Gastrocnemius medialis (tissue), 4 donors: ENCODE measurements around the gene MKNK2. TPM values are rescaled to one million over a fixed set of nuclear protein-coding genes. Genes with fewer than 3 reads are reported as not detected.

Source experiments
- ATAC-seq, 2 donors: fragments of 150-250 bp; one replicate each; pipeline ENCODE4 v1.9.1; 2016
- DNase-seq, 2 donors: peaks; one replicate each; pipeline ENCODE4 v3.0.0-alpha.2; 2019
- H3K27ac ChIP-seq, 4 donors: fragments of 200-600 bp; sonication (generic); 1 replicate in 1 of 4; 2 replicates in 3 of 4; pipeline ENCODE4 v1.5.1; 2016 to 2018; ENCODE audit warnings: mild to moderate bottlenecking in 2 of 4, moderate library complexity in 1 of 4
- H3K27me3 ChIP-seq, 3 donors: fragments of 200-600 bp; sonication (generic) in 2 of 3; 1 replicate in 1 of 3; 2 replicates in 2 of 3; pipeline versions ENCODE4 v1.5.1 to v1.6.0; 2016 to 2019; ENCODE audit warnings: mild to moderate bottlenecking in 1 of 3, moderate library complexity in 1 of 3
- H3K36me3 ChIP-seq, 2 donors: fragments of 200-600 bp; sonication (generic) in 1 of 2; one replicate each; pipeline ENCODE4 v1.5.1; 2017 to 2018
- H3K4me1 ChIP-seq, 2 donors: fragments of 200-600 bp; sonication (generic) in 1 of 2; one replicate each; pipeline ENCODE4 v1.5.1; 2016 to 2017; ENCODE audit warnings: mild to moderate bottlenecking in 2 of 2
- H3K4me3 ChIP-seq, 4 donors: fragments of 200-600 bp; sonication (generic) in 3 of 4; 1 replicate in 1 of 4; 2 replicates in 3 of 4; pipeline ENCODE4 v1.5.1; 2016 to 2019; ENCODE audit warnings: mild to moderate bottlenecking in 2 of 4
- H3K9me3 ChIP-seq, 3 donors: fragments of 200-600 bp; sonication (generic) in 2 of 3; 1 replicate in 1 of 3; 2 replicates in 2 of 3; pipeline ENCODE4 v1.5.1; 2016 to 2019
- POLR2A ChIP-seq, 2 donors: fragments of 450-650 bp; IDR thresholded peaks; one replicate each; pipeline ENCODE4 v1.6.1; 2017; ENCODE audit warnings: antibody characterized with exemption in 2 of 2, mild to moderate bottlenecking in 2 of 2, moderate library complexity in 2 of 2
- in situ Hi-C, 4 donors: fragments of 200-750 bp; cut with MboI; loops; one replicate each; pipeline versions ENCODE4 v1.15.0 to v1.8.0; 2017; ENCODE audit warnings: low sequenced_read_pairs in 4 of 4
- intact Hi-C: fragments of 100-400 bp; cut with DNase I; formaldehyde crosslinking; loops from one replicate; pipeline ENCODE4 v1.15.1; 2023; ENCODE audit warnings: low total_unique reads
- total RNA-seq, 4 donors: library from RNA; depleted of rRNA; stranded (reverse); fragments of >200 nt; gene quantifications; one replicate each; pipeline versions ENCODE4 v1.1.0 to v1.2.3, GENCODE V29; 2016
- TF ChIP-seq, protein P1 (sequence below), 5 experiments: fragments of 450-650 bp in 3 of 5; fragments of 200-600 bp in 2 of 5; sonication (generic) in 2 of 5; IDR thresholded peaks in 4 of 5; conservative IDR thresholded peaks in 1 of 5; 1 replicate in 4 of 5; 2 replicates in 1 of 5; pipeline ENCODE4 v1.5.1; 2016 to 2019; ENCODE audit warnings: antibody characterized with exemption in 5 of 5, mild to moderate bottlenecking in 3 of 5, moderate library complexity in 3 of 5

MKNK2 gene
- total RNA-seq: 1,000 to 10,000 TPM; 1,858 to 2,149 (median 1,965) TPM

- Histone ChIP-seq H3K36me3 (peaks cover 0 to 13% of the 10 kb centered on the region in 2 donors), H3K27me3 (no peaks in the 10 kb centered on the region), H3K4me3 (peak within 1 kb of the TSS; percentile 82 to 100 (median 95)), H3K27ac (peak within 1 kb of the TSS; percentile 96 to 100 (median 100)), H3K9me3 (no peaks in the 10 kb centered on the region), H3K4me1 (peaks cover 58 to 61% of the 10 kb centered on the region in 2 donors)
- DNase-seq (peak; percentile 86 to 87), ATAC-seq (peak; percentile 45 to 52)
- TF ChIP-seq POLR2A (IDR thresholded peaks at IDR 0.05): peak; percentile 100
- TF ChIP-seq, protein P1, sequence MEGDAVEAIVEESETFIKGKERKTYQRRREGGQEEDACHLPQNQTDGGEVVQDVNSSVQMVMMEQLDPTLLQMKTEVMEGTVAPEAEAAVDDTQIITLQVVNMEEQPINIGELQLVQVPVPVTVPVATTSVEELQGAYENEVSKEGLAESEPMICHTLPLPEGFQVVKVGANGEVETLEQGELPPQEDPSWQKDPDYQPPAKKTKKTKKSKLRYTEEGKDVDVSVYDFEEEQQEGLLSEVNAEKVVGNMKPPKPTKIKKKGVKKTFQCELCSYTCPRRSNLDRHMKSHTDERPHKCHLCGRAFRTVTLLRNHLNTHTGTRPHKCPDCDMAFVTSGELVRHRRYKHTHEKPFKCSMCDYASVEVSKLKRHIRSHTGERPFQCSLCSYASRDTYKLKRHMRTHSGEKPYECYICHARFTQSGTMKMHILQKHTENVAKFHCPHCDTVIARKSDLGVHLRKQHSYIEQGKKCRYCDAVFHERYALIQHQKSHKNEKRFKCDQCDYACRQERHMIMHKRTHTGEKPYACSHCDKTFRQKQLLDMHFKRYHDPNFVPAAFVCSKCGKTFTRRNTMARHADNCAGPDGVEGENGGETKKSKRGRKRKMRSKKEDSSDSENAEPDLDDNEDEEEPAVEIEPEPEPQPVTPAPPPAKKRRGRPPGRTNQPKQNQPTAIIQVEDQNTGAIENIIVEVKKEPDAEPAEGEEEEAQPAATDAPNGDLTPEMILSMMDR (IDR thresholded peaks at IDR 0.05 in 4 of 5, conservative IDR thresholded peaks at IDR 0.05 in 1 of 5): peak; percentile 34 to 81 (median 58)
- intact Hi-C loops (loop anchor here (1.0 to 2.0 kb wide), 2 partner anchors 8 to 14 kb away; no protein-coding TSS in a partner anchor), in situ Hi-C loops (no loop called here)
Observed at GRCh38 chr19:2050991-2051772, at the start of gene MKNK2. TSS of gene MKNK2 (minus strand) at chr19:2051244. CDS start at chr19:2050851, 393 bp downstream.

DNA sequence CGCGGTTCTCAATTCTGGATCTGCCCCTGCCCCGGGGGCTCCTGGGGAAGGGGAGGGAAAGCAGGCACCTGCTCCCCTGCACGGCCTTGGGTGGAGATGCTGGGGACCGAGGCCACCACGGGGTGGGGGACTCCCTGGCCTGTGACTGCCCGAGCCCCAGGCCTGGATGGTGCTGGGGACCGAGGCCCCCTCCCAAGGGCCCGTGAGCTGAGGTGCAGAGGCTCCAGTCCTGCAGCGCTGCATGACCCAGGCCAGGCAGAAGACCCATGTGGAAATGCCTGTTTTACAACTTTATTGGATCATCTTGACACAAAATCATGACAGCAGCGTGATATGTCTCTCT lies 49.6 kb upstream of the MKNK2 start:
- TF ChIP-seq POLR2A (IDR thresholded peaks at IDR 0.05): no peak
- TF ChIP-seq, protein P1 (IDR thresholded peaks at IDR 0.05 in 4 of 5, conservative IDR thresholded peaks at IDR 0.05 in 1 of 5): no peak
- DNase-seq: no peak
- Histone ChIP-seq H3K4me3 (no peak overlapping the region), H3K4me1 (peaks cover 8 to 11% of the 10 kb centered on the region in 2 donors), H3K27me3 (no peaks in the 10 kb centered on the region), H3K36me3 (peaks cover 0 to 34% of the 10 kb centered on the region in 2 donors), H3K9me3 (no peaks in the 10 kb centered on the region), H3K27ac (no peak overlapping the region)
- no peak for ATAC-seq
- in situ Hi-C loops: no loop called here
- intact Hi-C loops: no loop called here

DNA sequence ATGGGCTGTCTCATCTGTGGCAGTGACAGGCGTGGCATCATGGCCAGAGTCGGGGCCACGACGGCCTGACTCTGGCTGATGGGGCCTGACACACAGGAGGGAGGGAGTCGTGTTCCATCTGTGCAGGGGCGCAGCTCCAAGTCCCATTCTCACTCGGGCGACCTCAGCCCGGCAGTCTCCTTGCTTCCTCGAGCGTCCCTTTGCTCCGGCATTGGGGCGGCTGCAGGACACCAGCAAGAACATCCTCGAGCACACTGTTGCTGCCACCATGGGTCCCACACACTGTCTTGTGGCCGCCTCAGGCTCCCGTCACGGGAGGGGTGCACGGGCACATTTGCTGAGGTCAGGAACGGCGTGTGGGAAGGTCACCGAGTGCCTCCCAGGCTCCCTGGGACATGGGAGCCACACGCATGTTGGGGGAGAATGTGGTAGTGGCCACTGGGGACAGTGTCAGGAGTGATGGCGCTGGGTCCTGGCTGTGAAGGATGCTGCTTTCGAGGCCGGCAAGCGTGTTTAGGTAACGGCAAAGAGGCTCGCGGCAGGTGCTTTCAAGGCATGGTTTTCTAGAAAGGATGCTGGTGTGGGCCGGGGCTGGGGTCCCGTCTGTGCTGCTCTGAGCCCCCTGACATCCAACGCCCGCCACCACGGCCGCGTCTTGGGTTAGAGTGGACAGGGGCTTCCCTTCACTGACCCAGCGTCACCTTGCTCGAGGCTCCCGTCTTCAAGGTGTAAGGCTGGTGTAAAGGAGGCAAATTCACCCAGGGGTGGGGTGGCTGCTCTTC lies 49.1 kb upstream of the MKNK2 start:
- Histone ChIP-seq H3K4me1 (peaks cover 11 to 17% of the 10 kb centered on the region in 2 donors), H3K4me3 (no peak overlapping the region), H3K9me3 (no peaks in the 10 kb centered on the region), H3K36me3 (peaks cover 0 to 29% of the 10 kb centered on the region in 2 donors), H3K27me3 (no peaks in the 10 kb centered on the region), H3K27ac (no peak overlapping the region)
- TF ChIP-seq, protein P1 (IDR thresholded peaks at IDR 0.05 in 4 of 5, conservative IDR thresholded peaks at IDR 0.05 in 1 of 5): no peak
- TF ChIP-seq POLR2A (IDR thresholded peaks at IDR 0.05): no peak
- DNase-seq (no peak), ATAC-seq (no peak)
- in situ Hi-C loops (no loop called here), intact Hi-C loops (loop anchor here (10.0 kb wide), 2 partner anchors 935 to 1965 kb away; partner anchors contain the start of gene ZBTB7A)

DNA sequence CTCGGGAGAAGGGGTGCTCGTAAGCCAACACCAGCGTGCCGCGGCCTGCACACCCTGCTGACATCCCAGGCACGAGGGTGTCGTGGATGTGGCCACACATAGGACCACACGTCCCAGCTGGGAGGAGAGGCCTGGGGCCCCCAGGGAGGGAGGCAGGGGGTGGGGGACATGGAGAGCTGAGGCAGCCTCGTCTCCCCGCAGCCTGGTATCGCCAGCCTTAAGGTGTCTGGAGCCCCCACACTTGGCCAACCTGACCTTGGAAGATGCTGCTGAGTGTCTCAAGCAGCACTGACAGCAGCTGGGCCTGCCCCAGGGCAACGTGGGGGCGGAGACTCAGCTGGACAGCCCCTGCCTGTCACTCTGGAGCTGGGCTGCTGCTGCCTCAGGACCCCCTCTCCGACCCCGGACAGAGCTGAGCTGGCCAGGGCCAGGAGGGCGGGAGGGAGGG lies 48.0 kb upstream of the MKNK2 start:
- peaks cover 0 to 25% of the 10 kb centered on the region in 2 donors for H3K36me3 ChIP-seq
- TF ChIP-seq, protein P1 (IDR thresholded peaks at IDR 0.05 in 4 of 5, conservative IDR thresholded peaks at IDR 0.05 in 1 of 5): no peak
- no peak for TF ChIP-seq POLR2A (IDR thresholded peaks at IDR 0.05)
- DNase-seq: no peak
- H3K4me3 ChIP-seq: no peak overlapping the region
- H3K4me1 ChIP-seq: peaks cover 18 to 25% of the 10 kb centered on the region in 2 donors
- no peaks in the 10 kb centered on the region for H3K9me3 ChIP-seq
- in situ Hi-C loops: no loop called here
- intact Hi-C loops: loop anchor here (10.0 kb wide), 2 partner anchors 936 to 1966 kb away; partner anchors contain the start of gene ZBTB7A
- no peak for ATAC-seq
- no peaks in the 10 kb centered on the region for H3K27me3 ChIP-seq
- peak overlapping the region in 1 of 4 donors; percentile 13 for H3K27ac ChIP-seq
